NK-92 treated with Interleukin-12 subunit alpha and Interleukin-12 subunit beta, amount 100 ng/mL, for 24 hours (cell line): Measurements from ENCODE around the gene DDX50.
A peak's percentile ranks its signal among the peaks of the same experiment; 100 is the strongest.
"Not testable (repeated sequence)": the region's sequence is repeated elsewhere in the genome, so short reads cannot be mapped to it uniquely, and the experiment has no call there.

Experiments
- DNase-seq: peaks from one replicate; lab custom pipeline; 2025; lab: John Stamatoyannopoulos, UW

DDX50 gene

DNA sequence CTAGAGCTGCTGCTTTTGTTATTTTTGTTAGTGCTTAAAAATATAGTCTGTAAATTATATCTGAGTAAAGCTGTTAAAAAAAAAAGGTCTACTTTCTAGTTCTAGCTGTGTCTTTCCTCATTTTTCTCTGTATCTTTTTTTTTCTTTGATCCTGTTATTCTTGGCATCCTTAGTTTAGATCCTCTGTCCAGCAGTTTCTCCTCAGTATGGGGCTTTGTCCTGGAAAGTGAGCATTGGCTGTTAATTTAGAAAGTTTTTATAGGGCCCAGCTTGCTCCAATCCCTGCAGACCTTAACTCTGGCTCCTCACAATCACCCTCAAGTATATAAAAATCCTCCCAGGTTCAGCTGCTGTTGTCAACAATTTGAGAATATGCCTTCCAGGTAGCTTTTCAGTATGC lies 23.5 kb downstream of the DDX50 start:
- no peak for DNase-seq

DNA sequence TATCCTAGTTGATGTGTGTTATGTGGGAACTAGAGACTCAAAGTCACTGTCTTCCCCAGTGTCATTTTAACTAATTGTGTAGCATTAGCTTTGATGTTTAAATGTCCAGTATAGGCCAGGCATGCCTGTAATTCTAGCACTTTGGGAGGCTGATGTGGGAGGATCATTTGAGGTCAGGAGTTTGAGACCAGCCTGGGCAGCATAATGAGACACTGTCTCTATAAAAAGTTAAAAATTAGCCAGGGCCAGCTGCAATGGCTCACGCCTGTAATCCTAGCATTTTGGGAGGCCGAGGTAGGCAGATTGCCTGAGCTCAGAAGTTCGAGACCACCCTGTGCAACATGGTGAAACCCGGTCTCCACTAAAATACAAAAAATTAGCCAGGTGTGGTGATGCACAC lies 24.4 kb downstream of the DDX50 start:
- no peak for DNase-seq

DNA sequence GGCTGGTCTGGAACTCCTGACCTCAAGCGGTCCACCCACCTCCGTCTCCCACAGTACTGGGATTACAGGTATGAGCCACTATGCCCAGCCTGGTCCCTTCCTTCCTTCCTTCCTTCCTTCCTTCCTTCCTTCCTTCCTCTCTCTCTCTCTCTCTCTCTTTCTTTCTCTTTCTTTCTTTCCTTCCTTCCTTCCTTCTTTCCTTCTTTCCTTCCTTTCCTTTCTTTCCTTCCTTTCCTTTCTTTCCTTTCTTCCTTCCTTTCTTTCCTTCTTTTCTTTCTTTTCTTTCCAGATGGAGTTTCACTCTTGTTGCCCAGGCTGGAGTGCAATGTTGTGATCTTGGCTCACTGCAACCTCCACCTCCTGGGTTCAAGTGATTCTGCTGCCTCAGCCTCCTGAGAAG lies 28.0 kb downstream of the DDX50 start:
- DNase-seq = not testable (repeated sequence)

DNA sequence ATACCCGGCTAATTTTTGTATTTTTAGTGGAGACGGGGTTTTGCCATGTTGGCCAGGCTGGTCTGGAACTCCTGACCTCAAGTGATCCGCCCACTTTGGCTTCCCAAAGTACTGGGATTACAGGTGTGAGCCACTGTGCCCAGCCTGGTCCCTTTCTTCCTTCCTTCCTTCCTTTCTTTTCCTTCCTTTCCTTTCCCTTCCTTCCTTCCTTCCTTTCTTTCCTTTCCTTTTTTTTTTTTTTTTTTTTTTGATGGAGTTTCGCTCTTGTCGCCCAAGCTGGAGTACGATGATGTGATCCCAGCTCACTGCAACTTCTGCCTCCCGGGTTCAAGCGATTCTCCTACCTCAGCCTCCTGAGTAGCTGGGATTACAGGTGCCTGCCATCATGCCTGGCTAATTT lies 28.8 kb downstream of the DDX50 start:
- DNase-seq = not testable (repeated sequence)

DNA sequence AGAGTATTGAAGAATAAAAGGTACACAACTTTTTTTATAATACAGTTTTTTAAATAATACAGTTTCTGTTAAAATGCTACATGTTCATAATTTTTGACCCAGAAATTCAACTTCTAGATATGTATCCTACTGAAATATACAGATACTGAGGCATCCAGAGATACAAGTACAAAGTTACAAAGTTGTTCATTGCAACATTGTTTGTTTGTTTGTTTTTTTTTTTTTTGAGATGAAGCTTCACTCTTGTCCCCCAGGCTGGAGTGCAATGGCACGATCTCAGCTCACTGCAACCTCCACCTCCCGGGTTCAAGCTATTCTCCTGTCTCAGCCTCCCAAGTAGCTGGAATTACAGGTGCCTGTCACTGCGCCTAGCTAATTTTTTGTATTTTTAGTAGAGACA lies 31.7 kb downstream of the DDX50 start:
- DNase-seq = not testable (repeated sequence)

DNA sequence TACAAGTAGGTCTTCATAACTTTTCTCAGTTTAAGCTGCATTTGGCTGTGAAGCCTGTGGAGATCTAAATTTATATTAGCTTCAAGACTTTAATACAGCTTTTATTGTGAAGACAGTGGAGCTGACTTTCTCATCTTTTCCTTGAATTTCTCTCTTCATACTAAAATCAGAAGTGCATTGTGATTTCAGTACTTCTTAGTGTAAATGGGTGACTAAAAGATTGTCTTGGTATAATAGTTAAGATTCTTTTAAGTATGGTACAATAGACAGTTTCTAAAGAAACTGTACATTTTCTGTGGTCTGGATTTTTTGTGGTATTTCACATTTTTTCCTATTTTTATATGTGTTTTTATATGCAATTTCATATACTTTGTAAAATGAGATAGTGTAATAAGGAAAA lies 33.9 kb downstream of the DDX50 start:
- no peak for DNase-seq

DNA sequence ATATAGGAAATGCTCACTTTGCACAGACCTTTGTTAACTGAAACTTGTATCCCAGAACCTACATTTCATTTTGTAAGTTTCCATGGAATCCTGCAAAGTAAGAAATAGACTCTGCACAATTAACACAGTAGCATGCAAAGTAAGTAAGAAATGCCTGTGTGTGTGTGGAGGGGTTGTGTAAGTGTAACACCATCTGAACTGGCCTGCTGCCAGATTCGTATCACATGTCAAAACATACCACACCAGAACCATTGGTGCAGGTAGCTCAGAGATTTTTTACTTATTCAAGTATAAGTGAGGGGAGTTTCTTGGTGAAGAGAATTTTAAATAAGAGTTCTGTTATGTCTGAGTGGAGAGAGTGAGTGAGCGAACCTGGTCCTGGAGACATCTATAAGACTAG lies 37.0 kb downstream of the DDX50 start:
- DNase-seq = no peak

DNA sequence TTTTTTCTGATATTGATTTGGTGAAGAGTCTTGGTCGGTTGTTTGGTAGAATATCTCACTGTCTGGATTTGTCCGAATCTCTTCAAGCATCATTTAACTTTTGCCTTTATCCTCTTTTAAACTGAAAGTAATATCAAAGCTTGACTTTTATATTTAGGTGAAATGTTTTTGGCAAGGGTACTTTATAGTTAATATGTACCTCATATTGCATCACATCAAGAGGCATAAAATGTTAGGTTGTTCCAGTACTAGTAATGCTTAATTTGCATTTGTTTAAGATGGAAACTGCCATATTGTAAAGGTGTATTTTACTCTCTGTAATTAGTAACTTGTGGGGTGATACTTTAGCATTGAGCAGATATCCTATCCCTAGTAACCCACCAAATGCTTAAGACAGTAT lies 37.8 kb downstream of the DDX50 start:
- DNase-seq = no peak

DNA sequence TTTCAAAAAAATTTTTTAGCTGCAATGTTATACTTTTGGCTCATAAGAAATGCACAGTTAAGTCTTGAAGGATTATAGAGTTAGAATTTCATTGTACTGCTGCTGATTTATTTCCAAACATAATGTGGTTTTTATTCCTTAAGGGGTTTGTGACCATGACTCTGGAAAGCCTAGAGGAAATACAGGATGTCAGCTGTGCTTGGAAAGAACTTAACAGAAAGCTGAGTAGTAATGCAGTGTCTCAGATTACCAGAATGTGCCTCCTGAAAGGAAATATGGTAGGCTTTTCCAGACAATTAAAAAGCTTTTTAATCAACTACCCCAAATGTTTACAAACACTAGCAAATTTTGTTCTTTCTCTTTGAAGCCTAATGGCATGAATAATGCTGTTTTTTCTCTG lies 39.8 kb downstream of the DDX50 start:
- DNase-seq = not testable (repeated sequence)

DNA sequence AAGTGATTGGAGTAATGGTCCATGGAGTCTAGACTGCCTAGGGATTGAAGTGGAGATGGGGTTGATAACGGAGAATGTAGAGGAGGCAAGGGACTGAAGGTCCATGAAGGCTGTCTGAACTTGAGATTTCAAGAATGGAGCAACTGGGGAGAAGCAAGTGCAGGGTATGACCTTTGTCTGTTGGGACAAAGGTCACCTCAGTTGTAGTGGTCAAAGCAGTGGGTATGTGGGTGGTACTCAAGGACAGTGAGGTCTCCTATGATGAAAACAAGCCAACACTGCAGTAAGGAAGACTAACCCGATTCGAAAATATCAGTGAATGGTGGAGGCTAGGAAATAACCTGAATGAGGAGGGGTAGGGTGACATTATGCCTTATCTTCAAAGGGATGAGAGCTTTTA lies 49.5 kb downstream of the DDX50 start:
- DNase-seq = no peak

DNA sequence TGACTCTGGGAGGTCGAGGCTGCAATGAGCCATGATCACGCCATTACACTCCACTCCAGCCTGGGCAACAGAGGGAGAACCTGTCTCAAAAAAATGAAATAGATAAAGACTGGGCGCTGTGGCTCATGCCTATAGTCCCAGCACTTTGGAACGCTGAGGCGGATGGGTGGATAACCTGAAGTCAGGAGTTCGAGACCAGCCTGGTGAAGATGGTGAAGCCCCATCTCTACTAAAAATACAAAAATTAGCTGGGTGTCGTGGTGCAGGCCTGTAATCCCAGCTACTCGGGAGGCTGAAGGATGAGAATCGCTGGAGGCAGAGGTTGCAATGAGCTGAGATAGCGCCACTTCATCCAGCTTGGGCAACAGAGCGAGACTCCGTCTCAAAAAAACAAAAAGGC lies 53.8 kb downstream of the DDX50 start:
- no peak for DNase-seq

DNA sequence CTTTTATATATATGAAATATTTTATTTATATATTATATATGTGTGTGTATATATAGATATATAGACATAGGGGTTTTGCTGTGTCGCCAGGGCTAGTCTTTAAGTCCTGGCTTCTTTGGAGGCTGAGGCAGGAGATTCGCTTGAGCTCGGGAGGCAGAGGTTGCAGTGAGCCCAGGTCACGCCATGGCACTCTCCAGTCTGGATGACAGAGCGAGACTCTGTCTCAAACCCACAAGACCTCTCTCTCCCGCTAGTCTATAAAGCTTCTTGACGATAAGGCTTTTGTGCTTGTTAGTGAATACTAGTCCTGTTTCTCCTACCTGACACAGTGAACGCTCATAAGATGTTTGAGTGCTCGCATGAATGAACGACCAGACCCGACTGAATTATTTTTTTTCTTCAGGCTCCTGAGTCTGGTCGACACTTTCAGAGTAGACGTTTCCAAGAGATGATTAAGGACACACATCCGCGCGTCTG lies 54.3 kb downstream of the DDX50 start:
- DNase-seq = no peak

DNA sequence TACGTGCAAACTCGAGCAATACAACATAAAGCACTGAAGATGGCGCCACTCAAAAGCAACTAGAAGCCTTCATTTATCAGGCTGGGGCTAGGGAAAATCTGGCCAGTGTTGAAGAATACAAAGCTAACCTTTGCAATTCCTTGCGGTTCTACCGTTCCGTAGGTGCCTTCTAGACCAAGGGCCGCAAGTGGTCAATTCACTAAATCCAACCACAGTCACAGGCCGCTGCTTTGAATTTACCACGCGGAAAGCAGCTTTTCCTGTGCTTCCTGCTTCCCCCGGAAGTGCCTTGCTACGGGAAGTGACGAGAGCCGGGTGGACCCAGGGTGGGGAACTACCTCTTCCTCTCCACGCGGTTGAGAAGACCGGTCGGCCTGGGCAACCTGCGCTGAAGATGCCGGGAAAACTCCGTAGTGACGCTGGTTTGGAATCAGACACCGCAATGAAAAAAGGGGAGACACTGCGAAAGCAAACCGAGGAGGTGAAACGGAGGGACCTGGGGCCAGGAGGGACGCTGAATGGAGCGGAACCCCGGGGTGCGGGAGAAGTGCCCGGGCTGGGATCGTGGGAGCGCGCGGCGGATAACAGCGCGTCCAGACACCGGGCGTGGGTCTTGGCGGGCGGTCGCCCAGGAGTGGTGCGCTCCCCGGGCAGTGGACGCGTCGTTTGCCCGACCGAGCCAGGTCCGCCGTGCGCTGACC lies 54.9 kb downstream of the DDX50 start, which contains the start of gene DDX21:
TSS of gene DDX21 (plus strand) at position 339 of the 701 bp plus-strand sequence. CDS start at position 395, 56 bp downstream.
- peak; percentile 81 for DNase-seq

DNA sequence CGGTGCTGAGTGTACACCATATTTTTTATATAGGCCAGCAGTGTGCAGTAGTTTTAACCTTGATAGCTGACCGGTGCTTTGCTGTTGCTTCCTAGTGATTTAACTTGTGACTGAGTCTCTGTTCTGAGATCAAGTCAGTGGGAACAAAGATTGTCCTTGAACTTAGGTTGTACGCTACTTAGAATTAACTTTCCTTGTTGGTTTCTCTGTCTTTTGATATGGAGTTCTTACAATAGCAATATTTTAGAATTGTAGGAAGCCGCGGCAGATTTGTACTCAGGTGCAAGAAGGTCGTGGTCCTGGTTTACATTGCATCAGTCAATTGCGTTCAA lies 56.1 kb downstream of the DDX50 start:
- DNase-seq = no peak

DNA sequence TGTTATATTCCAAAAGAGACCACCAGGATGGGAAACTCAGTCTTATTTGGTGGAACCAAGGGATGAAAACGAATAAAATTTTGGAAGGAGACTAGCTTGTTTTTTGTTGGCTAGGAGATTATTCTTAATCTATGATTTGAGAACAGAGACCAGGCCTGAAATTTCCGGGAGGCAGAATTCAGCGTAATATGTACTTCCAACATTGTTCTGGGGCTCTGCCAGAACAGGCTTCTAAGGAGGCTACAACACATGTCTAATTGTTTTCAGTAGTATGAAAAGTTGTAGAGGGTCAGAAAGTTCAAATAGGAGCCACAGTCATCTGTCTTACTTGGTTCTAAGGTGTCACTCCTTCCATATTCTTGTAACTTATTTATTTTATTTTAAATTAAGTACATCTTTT lies 56.5 kb downstream of the DDX50 start:
- DNase-seq = no peak

DNA sequence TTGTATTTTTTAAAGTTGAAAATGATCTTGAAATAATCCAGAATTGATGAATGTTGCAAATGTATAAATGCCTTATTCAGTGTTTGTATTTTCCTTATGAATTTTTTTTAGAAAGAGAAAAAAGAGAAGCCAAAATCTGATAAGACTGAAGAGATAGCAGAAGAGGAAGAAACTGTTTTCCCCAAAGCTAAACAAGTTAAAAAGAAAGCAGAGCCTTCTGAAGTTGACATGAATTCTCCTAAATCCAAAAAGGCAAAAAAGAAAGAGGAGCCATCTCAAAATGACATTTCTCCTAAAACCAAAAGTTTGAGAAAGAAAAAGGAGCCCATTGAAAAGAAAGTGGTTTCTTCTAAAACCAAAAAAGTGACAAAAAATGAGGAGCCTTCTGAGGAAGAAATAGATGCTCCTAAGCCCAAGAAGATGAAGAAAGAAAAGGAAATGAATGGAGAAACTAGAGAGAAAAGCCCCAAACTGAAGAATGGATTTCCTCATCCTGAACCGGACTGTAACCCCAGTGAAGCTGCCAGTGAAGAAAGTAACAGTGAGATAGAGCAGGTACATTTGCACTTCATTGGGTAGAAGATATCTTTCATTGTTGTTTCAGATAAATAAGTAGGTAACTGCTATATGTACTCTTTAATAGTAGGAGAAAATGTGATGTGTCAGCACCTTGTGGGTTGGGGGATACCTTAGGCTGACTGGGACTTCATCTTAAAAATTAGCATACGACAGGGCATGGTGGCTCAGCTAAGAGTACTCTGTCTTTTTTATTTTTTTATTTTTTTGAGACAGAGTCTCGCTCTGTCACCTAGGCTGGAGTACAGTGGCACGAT lies 58.8 kb downstream of the DDX50 start:
- no peak for DNase-seq

DNA sequence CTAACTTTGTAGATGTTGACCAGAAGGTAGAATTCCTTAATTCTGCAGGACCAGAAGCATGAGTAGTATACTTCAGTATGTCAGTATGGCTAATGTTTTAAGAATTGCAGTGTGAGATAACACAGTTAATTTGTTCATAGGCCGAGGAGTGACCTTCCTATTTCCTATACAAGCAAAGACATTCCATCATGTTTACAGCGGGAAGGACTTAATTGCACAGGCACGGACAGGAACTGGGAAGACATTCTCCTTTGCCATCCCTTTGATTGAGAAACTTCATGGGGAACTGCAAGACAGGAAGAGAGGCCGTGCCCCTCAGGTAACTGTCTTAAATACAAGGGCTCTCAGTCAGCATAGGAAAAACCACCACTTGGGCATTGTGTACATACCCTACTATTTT lies 62.0 kb downstream of the DDX50 start:
- DNase-seq = no peak

DNA sequence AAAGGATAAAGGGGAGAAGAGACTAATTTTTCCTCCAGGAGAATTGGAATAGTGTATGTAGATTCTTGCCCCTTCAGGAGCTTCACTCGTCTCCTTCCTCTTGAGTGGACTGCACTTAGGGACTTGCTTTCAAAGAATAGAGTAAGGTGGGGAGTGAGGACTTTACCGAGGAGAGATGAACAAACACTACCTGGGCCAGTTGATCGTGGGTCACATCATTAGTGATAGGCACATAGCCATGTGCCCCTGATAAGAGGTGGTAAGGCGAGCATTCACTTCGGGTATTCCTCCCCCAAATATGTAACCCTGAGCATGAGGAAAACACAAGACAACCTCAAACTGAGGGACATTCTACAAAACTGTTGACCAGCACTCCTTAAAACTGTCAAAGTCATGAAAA lies 72.9 kb downstream of the DDX50 start:
- no peak for DNase-seq

DNA sequence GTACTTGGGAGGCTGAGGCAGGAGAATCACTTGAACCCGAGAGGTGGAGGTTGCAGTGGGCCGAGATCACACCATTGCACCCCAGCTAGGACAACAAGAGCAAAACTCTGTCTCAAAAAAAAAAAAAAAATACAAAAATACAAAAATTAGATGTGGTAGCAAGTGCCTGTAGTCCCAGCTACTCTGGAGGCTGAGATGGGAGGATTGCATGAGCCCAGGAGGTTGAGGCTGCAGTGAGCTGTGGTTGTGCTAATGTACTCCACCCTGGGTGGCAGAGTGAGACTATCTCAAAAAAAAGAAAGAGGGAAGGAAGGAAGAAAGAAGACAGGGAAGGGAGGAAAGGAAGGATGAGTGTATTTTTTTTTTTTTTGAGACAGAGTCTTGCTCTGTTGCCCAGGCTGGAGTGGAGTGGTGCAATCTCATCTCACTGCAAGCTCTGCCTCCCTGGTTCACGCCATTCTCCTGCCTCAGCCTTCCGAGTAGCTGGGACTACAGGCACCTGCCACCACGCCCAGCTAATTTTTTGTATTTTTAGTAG lies 74.9 kb downstream of the DDX50 start:
- DNase-seq = not testable (repeated sequence)

DNA sequence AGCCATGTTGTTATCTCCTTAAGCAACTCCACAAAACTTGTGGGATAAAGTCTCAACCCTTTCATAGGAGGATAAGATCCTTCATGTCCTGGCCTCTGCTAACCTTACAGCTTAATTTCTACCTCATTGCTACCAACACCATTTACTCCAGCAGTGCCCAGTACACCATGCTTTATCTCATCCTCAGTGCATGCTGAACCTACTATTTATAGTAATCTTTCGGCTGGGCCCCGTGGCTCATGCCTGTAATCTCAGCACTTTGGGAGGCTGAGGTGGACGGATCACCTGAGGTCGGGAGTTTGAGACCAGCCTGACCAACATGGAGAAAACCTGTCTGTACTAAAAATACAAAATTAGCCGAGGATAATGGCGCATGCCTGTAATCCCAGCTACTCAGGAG lies 78.6 kb downstream of the DDX50 start:
- not testable (repeated sequence) for DNase-seq

DNA sequence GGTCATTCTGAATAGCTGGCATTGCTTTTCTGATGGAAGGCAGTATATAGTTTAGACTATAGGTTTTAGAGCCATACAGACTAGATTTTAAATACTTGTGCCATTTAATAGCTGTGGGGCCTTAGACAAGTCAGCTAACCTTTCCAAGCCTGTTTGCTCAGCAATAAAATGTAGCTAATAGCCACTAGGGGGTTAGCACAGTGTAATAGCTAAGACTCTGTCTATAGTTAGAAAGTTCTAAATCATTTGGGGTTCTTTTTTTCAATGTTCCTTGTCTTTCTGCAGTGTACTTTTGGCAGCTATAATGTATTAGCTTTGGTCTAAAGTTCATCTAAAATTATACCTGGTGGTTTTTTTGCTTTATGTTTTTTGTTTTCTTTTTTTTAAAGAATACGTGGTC lies 80.0 kb downstream of the DDX50 start:
- no peak for DNase-seq

DNA sequence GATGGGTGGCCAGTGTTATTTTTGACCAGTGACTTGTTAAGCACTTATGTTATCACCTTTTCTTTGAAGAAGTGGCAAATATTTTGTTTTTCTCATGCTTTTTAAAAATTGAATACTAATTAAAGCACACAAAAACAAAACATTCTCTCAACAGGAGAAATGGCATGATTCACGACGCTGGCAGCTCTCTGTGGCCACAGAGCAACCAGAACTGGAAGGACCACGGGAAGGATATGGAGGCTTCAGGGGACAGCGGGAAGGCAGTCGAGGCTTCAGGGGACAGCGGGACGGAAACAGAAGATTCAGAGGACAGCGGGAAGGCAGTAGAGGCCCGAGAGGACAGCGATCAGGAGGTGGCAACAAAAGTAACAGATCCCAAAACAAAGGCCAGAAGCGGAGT lies 81.3 kb downstream of the DDX50 start:
- DNase-seq = no peak

DNA sequence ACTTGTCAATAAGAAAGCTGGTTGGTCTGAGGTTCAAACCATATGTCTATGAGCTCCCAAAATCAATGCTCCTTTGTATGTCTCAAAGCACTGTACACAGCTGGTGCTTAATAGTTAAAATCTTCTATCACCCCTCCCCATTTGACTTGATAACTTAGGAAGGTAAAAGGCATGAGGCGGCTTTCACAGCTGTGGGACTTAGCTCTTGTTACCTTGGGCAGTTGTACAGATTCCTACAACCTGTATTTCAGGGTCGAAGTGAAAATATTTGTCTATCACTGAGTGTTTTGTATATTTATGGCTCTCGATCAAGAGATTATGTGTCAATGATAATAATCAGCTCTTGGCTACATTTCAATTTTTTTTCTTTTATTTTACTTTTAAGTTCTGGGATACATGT lies 86.5 kb downstream of the DDX50 start:
- DNase-seq = no peak
